ENCODE measurements around the gene HK1. TPM values are rescaled to one million over a fixed set of nuclear protein-coding genes. Genes with fewer than 3 reads are reported as not detected.
"Not testable (repeated sequence)": the region's sequence is repeated elsewhere in the genome, so short reads cannot be mapped to it uniquely, and the experiment has no call there.

HK1 gene
- total RNA-seq, 1 donor: 50.6 TPM

GRCh38 chr10:69438536-69439349 lies 160.4 kb downstream of the HK1 start:
- no peak for DNase-seq (ENCODE audit: low read depth in 2 of 3, low spot score in 2 of 3)

- no peak for DNase-seq (ENCODE audit: low read depth in 2 of 3, low spot score in 2 of 3)
Observed at GRCh38 chr10:69439350-69439739, 161.0 kb downstream of the HK1 start.

- DNase-seq (ENCODE audit: low read depth in 2 of 3, low spot score in 2 of 3): peak in 1 of 3 donors; percentile 24
Observed at GRCh38 chr10:69439813-69440506, 161.7 kb downstream of the HK1 start.

- no peak for DNase-seq (ENCODE audit: low read depth in 2 of 3, low spot score in 2 of 3)
Observed at GRCh38 chr10:69443354-69443753, 165.1 kb downstream of the HK1 start.

- DNase-seq (ENCODE audit: low read depth in 2 of 3, low spot score in 2 of 3): no peak
Observed at GRCh38 chr10:69445041-69445440, 166.7 kb downstream of the HK1 start.

GRCh38 chr10:69446229-69446628 lies 167.9 kb downstream of the HK1 start:
- no peak for DNase-seq (ENCODE audit: low read depth in 2 of 3, low spot score in 2 of 3)

GRCh38 chr10:69446650-69447151 lies 168.4 kb downstream of the HK1 start:
- DNase-seq (ENCODE audit: low read depth in 2 of 3, low spot score in 2 of 3): no peak

GRCh38 chr10:69449841-69450240 lies 171.5 kb downstream of the HK1 start:
- peak in 2 of 3 donors; percentile 56 to 68 for DNase-seq (ENCODE audit: low read depth in 2 of 3, low spot score in 2 of 3)

GRCh38 chr10:69450395-69450794 lies 172.1 kb downstream of the HK1 start:
- not testable (repeated sequence) for DNase-seq (ENCODE audit: low read depth in 2 of 3, low spot score in 2 of 3)

- DNase-seq (ENCODE audit: low read depth in 2 of 3, low spot score in 2 of 3): peak; percentile 52 to 80 (median 77)
Observed at GRCh38 chr10:69451209-69451783, 173.0 kb downstream of the HK1 start, which contains the start of gene TSPAN15. TSPAN15 (plus strand) TSS chr10:69451465; CDS start chr10:69451595, 130 bp downstream.

Other genes starting within 250 kb of the HK1 start
- gene SRGN, start 190.4 kb upstream of the HK1 start, total RNA-seq: 265 TPM
- 7.0 TPM for gene VPS26A, start 154.3 kb upstream of the HK1 start, total RNA-seq
- 11.8 TPM for gene SUPV3L1, start 98.3 kb upstream of the HK1 start, total RNA-seq
- gene HKDC1, start 58.2 kb upstream of the HK1 start, total RNA-seq: not detected
- 0.27 TPM for gene TACR2, start 138.4 kb downstream of the HK1 start, total RNA-seq
- 0.27 TPM for gene TSPAN15, start 173.0 kb downstream of the HK1 start, total RNA-seq

Measured in hematopoietic multipotent progenitor cell (in vitro differentiated cells).